Measurements from ENCODE around the gene SPEG. TPM values are rescaled to one million over a fixed set of nuclear protein-coding genes. Genes with fewer than 3 reads are reported as not detected.
A peak's percentile ranks its signal among the peaks of the same experiment; 100 is the strongest.

SPEG gene
- total RNA-seq, 6 experiments from 2014 or later: 0.24 to 1.5 (median 0.48) TPM

DNA sequence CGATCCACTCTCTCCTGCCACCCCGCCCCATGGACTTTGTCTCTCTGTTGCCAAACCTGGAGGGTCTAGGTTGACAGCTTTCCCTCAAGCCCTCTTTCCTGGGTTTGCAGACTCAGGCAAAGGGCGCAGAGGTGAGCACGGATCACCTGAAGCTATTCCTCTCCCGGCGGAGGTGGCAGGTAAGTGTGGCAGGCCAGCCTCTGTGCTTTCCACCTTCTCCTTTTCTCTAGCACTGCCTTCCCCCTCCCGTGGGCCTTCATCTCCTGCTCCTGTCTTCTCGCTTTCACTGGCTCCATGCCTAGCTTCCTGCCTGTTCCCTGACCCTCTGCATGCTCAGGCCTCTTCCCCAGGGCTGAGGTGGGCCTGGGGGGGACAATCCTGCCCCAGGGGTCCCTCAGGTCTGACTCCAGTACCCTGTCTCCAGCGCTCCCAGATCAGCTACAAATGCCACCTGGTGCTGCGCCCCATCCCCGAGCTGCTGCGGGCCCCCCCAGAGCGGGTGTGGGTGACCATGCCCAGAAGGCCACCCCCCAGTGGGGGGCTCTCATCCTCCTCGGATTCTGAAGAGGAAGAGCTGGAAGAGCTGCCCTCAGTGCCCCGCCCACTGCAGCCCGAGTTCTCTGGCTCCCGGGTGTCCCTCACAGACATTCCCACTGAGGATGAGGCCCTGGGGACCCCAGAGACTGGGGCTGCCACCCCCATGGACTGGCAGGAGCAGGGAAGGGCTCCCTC, 48.2 kb downstream of the SPEG start:
- H3K27ac ChIP-seq: no peak overlapping the region
- 62% methylated on average over 6 of the region's 17 CpGs for WGBS (ENCODE audit: insufficient coverage, low coverage, low lambda C conversion rate, missing lambda C conversion rate)
- no peak for ATAC-seq

DNA sequence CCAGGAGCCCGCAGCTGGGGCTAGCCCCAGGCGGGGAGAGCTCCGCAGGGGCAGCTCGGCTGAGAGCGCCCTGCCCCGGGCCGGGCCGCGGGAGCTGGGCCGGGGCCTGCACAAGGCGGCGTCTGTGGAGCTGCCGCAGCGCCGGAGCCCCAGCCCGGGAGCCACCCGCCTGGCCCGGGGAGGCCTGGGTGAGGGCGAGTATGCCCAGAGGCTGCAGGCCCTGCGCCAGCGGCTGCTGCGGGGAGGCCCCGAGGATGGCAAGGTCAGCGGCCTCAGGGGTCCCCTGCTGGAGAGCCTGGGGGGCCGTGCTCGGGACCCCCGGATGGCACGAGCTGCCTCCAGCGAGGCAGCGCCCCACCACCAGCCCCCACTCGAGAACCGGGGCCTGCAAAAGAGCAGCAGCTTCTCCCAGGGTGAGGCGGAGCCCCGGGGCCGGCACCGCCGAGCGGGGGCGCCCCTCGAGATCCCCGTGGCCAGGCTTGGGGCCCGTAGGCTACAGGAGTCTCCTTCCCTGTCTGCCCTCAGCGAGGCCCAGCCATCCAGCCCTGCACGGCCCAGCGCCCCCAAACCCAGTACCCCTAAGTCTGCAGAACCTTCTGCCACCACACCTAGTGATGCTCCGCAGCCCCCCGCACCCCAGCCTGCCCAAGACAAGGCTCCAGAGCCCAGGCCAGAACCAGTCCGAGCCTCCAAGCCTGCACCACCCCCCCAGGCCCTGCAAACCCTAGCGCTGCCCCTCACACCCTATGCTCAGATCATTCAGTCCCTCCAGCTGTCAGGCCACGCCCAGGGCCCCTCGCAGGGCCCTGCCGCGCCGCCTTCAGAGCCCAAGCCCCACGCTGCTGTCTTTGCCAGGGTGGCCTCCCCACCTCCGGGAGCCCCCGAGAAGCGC, 49.1 kb downstream of the SPEG start:
- H3K4me3 ChIP-seq: no peak overlapping the region
- no peak overlapping the region for H3K27ac ChIP-seq
- TF ChIP-seq POLR2A (IDR thresholded peaks at IDR 0.05): no peak
- TF ChIP-seq, protein P1, sequence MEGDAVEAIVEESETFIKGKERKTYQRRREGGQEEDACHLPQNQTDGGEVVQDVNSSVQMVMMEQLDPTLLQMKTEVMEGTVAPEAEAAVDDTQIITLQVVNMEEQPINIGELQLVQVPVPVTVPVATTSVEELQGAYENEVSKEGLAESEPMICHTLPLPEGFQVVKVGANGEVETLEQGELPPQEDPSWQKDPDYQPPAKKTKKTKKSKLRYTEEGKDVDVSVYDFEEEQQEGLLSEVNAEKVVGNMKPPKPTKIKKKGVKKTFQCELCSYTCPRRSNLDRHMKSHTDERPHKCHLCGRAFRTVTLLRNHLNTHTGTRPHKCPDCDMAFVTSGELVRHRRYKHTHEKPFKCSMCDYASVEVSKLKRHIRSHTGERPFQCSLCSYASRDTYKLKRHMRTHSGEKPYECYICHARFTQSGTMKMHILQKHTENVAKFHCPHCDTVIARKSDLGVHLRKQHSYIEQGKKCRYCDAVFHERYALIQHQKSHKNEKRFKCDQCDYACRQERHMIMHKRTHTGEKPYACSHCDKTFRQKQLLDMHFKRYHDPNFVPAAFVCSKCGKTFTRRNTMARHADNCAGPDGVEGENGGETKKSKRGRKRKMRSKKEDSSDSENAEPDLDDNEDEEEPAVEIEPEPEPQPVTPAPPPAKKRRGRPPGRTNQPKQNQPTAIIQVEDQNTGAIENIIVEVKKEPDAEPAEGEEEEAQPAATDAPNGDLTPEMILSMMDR (IDR thresholded peaks at IDR 0.05): no peak

More for the DNA sequence above, 48.2 kb downstream of the SPEG start:
- intact Hi-C loops (cut with DNase I): no loop called here
- no peaks in the 10 kb centered on the region for H3K4me1 ChIP-seq
- H3K36me3 ChIP-seq: no peaks in the 10 kb centered on the region
- H3K9me3 ChIP-seq: no peaks in the 10 kb centered on the region
- H3K27me3 ChIP-seq: peaks cover 0 to 25% of the 10 kb centered on the region in 2 donors
- DNase-seq: no peak
- no peak for TF ChIP-seq POLR2A (IDR thresholded peaks at IDR 0.05)
- TF ChIP-seq, protein P1 (IDR thresholded peaks at IDR 0.05): no peak
- H3K4me3 ChIP-seq: no peak overlapping the region

DNA sequence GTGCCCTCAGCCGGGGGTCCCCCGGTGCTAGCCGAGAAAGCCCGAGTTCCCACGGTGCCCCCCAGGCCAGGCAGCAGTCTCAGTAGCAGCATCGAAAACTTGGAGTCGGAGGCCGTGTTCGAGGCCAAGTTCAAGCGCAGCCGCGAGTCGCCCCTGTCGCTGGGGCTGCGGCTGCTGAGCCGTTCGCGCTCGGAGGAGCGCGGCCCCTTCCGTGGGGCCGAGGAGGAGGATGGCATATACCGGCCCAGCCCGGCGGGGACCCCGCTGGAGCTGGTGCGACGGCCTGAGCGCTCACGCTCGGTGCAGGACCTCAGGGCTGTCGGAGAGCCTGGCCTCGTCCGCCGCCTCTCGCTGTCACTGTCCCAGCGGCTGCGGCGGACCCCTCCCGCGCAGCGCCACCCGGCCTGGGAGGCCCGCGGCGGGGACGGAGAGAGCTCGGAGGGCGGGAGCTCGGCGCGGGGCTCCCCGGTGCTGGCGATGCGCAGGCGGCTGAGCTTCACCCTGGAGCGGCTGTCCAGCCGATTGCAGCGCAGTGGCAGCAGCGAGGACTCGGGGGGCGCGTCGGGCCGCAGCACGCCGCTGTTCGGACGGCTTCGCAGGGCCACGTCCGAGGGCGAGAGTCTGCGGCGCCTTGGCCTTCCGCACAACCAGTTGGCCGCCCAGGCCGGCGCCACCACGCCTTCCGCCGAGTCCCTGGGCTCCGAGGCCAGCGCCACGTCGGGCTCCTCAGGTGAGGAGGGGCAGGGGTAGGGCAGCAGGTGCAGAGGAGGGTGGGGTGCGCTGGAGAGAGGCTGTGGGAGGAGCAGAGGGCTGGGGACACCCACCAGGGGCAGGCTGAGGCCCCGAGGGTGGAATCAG, 49.9 kb downstream of the SPEG start:
- H3K9me3 ChIP-seq: no peaks in the 10 kb centered on the region
- ATAC-seq (peak; percentile 2 to 27 (median 19)), DNase-seq (no peak)
- no peak overlapping the region for H3K27ac ChIP-seq
- H3K4me3 ChIP-seq: no peak overlapping the region
- intact Hi-C loops (cut with DNase I): no loop called here
- H3K36me3 ChIP-seq: no peaks in the 10 kb centered on the region
- TF ChIP-seq, protein P1 (IDR thresholded peaks at IDR 0.05): no peak
- no peak for TF ChIP-seq POLR2A (IDR thresholded peaks at IDR 0.05)
- 0% methylated on average over 2 of the region's 89 CpGs for WGBS (ENCODE audit: insufficient coverage, low coverage, low lambda C conversion rate, missing lambda C conversion rate)
- H3K4me1 ChIP-seq: no peaks in the 10 kb centered on the region
- H3K27me3 ChIP-seq: peaks cover 0 to 25% of the 10 kb centered on the region in 2 donors

More for the DNA sequence above, 49.1 kb downstream of the SPEG start:
- peaks cover 0 to 25% of the 10 kb centered on the region in 2 donors for H3K27me3 ChIP-seq
- no peak for DNase-seq
- ATAC-seq: no peak
- WGBS (ENCODE audit: insufficient coverage, low coverage, low lambda C conversion rate, missing lambda C conversion rate): 10% methylated on average over 4 of the region's 58 CpGs
- intact Hi-C loops (cut with DNase I): no loop called here
- H3K36me3 ChIP-seq: no peaks in the 10 kb centered on the region
- no peaks in the 10 kb centered on the region for H3K4me1 ChIP-seq
- no peaks in the 10 kb centered on the region for H3K9me3 ChIP-seq

DNA sequence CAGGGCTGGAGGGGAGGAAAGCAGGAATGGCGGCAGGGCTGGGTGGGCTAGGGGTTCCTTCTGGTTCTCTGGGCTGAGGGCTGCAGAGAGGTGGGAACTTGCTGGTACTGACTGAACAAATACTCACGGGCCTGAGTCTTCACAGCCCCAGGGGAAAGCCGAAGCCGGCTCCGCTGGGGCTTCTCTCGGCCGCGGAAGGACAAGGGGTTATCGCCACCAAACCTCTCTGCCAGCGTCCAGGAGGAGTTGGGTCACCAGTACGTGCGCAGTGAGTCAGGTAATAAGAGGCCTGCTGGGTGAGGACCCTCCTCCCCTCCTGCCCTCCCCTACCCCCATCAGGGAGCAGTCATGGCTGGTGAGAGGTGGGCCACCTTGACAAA, 50.5 kb downstream of the SPEG start:
- no peaks in the 10 kb centered on the region for H3K4me1 ChIP-seq
- H3K9me3 ChIP-seq: no peaks in the 10 kb centered on the region
- TF ChIP-seq POLR2A (IDR thresholded peaks at IDR 0.05): no peak
- TF ChIP-seq, protein P1 (IDR thresholded peaks at IDR 0.05): no peak
- no peaks in the 10 kb centered on the region for H3K36me3 ChIP-seq
- peaks cover 0 to 25% of the 10 kb centered on the region in 2 donors for H3K27me3 ChIP-seq
- H3K4me3 ChIP-seq: no peak overlapping the region
- no CpG with 5 or more reads among the region's 12 CpGs for WGBS (ENCODE audit: insufficient coverage, low coverage, low lambda C conversion rate, missing lambda C conversion rate)
- H3K27ac ChIP-seq: no peak overlapping the region
- DNase-seq: no peak
- no peak for ATAC-seq
- intact Hi-C loops (cut with DNase I): no loop called here

All from right lobe of liver (tissue), 6 donors.